HEK293 (cell line): ENCODE measurements around the gene GTF3C1.

ENCODE experiments used
- CTCF ChIA-PET: fragments of 350-600 bp; formaldehyde crosslinking; extraction: SDS; loops from one replicate; lab custom pipeline; 2021; ENCODE audit warnings: antibody characterized with exemption; lab: Yijun Ruan, JAX
- POLR2A ChIA-PET: fragments of 300-600 bp; formaldehyde crosslinking; extraction: SDS; loops from one replicate; lab custom pipeline; 2020; ENCODE audit warnings: antibody characterized with exemption, inconsistent platforms; lab: Yijun Ruan, JAX
- H3K27ac ChIP-seq: fragments of 200-500 bp; sonication (Bioruptor generic); 2 replicates; pipeline ENCODE4 v1.5.1; 2014; ENCODE audit warnings: low read depth, low read length, control low read depth, inconsistent platforms; ENCODE audit errors: extremely low read depth
- H3K36me3 ChIP-seq, 2 experiments: fragments of 200-500 bp in 1 of 2; sonication (Bioruptor generic) in 1 of 2; 1 replicate in 1 of 2; 2 replicates in 1 of 2; pipeline ENCODE4 v1.5.1; 2014 to 2017; ENCODE audit warnings: inconsistent platforms in 2 of 2, low read length in 2 of 2; ENCODE audit not compliant: control insufficient read depth in 2 of 2, insufficient read depth in 1 of 2
- H3K4me1 ChIP-seq: fragments of 200-500 bp; sonication (Bioruptor generic); 2 replicates; pipeline ENCODE4 v1.5.1; 2014; ENCODE audit warnings: mild to moderate bottlenecking, low read length, inconsistent platforms; ENCODE audit not compliant: control insufficient read depth, insufficient read depth
- H3K4me3 ChIP-seq: 2 replicates; pipeline ENCODE4 v1.5.1; 2011; ENCODE audit warnings: low read depth, mild to moderate bottlenecking, control low read depth, low read length, moderate library complexity
- H3K9me3 ChIP-seq: fragments of 200-500 bp; sonication (Bioruptor generic); 2 replicates; pipeline ENCODE4 v1.5.1; 2014; ENCODE audit warnings: low read depth, low read length, inconsistent platforms; ENCODE audit not compliant: control insufficient read depth, insufficient read depth
- BCL11B ChIP-seq: fragments of 450-650 bp; formaldehyde crosslinking; IDR thresholded peaks from 2 replicates; pipeline ENCODE4 v1.5.1; 2016; ENCODE audit warnings: low read depth, missing biosample characterization, missing genetic modification characterization
- GLIS2 ChIP-seq: fragments of 450-650 bp; formaldehyde crosslinking; IDR thresholded peaks from 2 replicates; pipeline ENCODE4 v1.5.1; 2016; ENCODE audit warnings: missing biosample characterization, missing genetic modification characterization
- ZIC2 ChIP-seq: fragments of 450-650 bp; formaldehyde crosslinking; IDR thresholded peaks from 2 replicates; pipeline ENCODE4 v1.5.1; 2016; ENCODE audit warnings: missing biosample characterization, missing genetic modification characterization
- ZNF112 ChIP-seq: fragments of 450-650 bp; formaldehyde crosslinking; IDR thresholded peaks from 2 replicates; pipeline ENCODE4 v1.5.0; 2017; ENCODE audit warnings: missing biosample characterization, missing genetic modification characterization
- ZNF138 ChIP-seq: fragments of 450-650 bp; formaldehyde crosslinking; IDR thresholded peaks from 2 replicates; pipeline ENCODE4 v1.5.1; 2016; ENCODE audit warnings: missing biosample characterization, missing genetic modification characterization, borderline replicate concordance
- ZNF16 ChIP-seq: fragments of 450-650 bp; formaldehyde crosslinking; IDR thresholded peaks from 2 replicates; pipeline ENCODE4 v1.5.1; 2016; ENCODE audit warnings: low read depth, missing biosample characterization, missing genetic modification characterization
- ZNF174 ChIP-seq: fragments of 450-650 bp; formaldehyde crosslinking; IDR thresholded peaks from 2 replicates; pipeline ENCODE4 v1.5.0; 2017; ENCODE audit warnings: missing biosample characterization, mild to moderate bottlenecking, missing genetic modification characterization
- ZNF423 ChIP-seq: fragments of 450-650 bp; formaldehyde crosslinking; IDR thresholded peaks from 2 replicates; pipeline ENCODE4 v1.5.1; 2016; ENCODE audit warnings: missing biosample characterization, missing genetic modification characterization
- ZNF561 ChIP-seq: fragments of 450-650 bp; IDR thresholded peaks from 2 replicates; pipeline ENCODE4 v1.5.1; 2018; ENCODE audit warnings: missing biosample characterization, missing genetic modification characterization, borderline replicate concordance
- TF ChIP-seq, protein P1 (sequence below): fragments of 450-650 bp; formaldehyde crosslinking; optimal IDR thresholded peaks from 2 replicates; pipeline ENCODE3; 2016; ENCODE audit warnings: missing biosample characterization, mild to moderate bottlenecking, missing genetic modification characterization
- TF ChIP-seq, protein P2 (sequence below): fragments of 450-650 bp; formaldehyde crosslinking; IDR thresholded peaks from 2 replicates; pipeline ENCODE4 v1.5.1; 2016; ENCODE audit warnings: missing biosample characterization, missing genetic modification characterization
- TF ChIP-seq, protein P3 (sequence below): fragments of 450-650 bp; formaldehyde crosslinking; IDR thresholded peaks from 2 replicates; pipeline ENCODE4 v1.5.0; 2017; ENCODE audit warnings: missing biosample characterization, missing genetic modification characterization, borderline replicate concordance
- TF ChIP-seq, protein P4 (sequence below): fragments of 450-650 bp; formaldehyde crosslinking; IDR thresholded peaks from 2 replicates; pipeline ENCODE4 v1.5.1; 2016; ENCODE audit warnings: missing biosample characterization, missing genetic modification characterization
- TF ChIP-seq, protein P5 (sequence below): fragments of 450-650 bp; formaldehyde crosslinking; IDR thresholded peaks from 2 replicates; pipeline ENCODE4 v1.5.1; 2016; ENCODE audit warnings: missing biosample characterization, missing genetic modification characterization, low read depth
- TF ChIP-seq, protein P6 (sequence below): sonication (generic); formaldehyde crosslinking; IDR thresholded peaks from 2 replicates; pipeline ENCODE4 v1.8.1; 2022; ENCODE audit warnings: mild to moderate bottlenecking, moderate library complexity, missing genetic modification reagents

Gene GTF3C1

DNA sequence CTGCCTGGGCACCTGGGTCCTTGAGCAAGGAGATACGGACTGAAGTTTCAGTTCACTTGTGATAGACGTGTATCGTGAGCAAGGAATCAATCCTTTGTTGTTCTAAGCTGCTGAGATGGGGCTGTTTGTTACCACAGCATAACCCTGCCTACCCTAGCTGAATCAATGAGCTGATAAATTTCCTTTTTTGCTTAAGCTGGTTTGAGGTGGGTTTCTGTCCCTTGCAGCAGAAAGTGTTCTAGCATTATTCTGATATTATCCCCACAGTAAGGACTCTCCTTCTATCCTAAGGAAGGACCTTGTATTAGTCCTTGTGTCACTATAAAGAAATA lies 96.3 kb downstream of the GTF3C1 start:
- CTCF ChIA-PET, result interaction anchor here (1.4 kb wide), 1 partner anchor 298 kb away, joined by 3 read pairs; no protein-coding TSS in a partner anchor
- no peak overlapping the region for H3K4me3 ChIP-seq
- TF ChIP-seq, protein P1, sequence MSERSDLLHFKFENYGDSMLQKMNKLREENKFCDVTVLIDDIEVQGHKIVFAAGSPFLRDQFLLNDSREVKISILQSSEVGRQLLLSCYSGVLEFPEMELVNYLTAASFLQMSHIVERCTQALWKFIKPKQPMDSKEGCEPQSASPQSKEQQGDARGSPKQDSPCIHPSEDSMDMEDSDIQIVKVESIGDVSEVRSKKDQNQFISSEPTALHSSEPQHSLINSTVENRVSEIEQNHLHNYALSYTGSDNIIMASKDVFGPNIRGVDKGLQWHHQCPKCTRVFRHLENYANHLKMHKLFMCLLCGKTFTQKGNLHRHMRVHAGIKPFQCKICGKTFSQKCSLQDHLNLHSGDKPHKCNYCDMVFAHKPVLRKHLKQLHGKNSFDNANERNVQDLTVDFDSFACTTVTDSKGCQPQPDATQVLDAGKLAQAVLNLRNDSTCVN (tag by site-specific recombination), result no peak
- no peak for TF ChIP-seq BCL11B
- TF ChIP-seq ZNF112 (tag by site-specific recombination), result no peak
- TF ChIP-seq, protein P2, sequence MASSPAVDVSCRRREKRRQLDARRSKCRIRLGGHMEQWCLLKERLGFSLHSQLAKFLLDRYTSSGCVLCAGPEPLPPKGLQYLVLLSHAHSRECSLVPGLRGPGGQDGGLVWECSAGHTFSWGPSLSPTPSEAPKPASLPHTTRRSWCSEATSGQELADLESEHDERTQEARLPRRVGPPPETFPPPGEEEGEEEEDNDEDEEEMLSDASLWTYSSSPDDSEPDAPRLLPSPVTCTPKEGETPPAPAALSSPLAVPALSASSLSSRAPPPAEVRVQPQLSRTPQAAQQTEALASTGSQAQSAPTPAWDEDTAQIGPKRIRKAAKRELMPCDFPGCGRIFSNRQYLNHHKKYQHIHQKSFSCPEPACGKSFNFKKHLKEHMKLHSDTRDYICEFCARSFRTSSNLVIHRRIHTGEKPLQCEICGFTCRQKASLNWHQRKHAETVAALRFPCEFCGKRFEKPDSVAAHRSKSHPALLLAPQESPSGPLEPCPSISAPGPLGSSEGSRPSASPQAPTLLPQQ (tag by site-specific recombination), result no peak
- no peak for TF ChIP-seq ZNF561 (tag by site-specific recombination)
- TF ChIP-seq ZNF16 (tag by site-specific recombination), result no peak
- TF ChIP-seq, protein P3, sequence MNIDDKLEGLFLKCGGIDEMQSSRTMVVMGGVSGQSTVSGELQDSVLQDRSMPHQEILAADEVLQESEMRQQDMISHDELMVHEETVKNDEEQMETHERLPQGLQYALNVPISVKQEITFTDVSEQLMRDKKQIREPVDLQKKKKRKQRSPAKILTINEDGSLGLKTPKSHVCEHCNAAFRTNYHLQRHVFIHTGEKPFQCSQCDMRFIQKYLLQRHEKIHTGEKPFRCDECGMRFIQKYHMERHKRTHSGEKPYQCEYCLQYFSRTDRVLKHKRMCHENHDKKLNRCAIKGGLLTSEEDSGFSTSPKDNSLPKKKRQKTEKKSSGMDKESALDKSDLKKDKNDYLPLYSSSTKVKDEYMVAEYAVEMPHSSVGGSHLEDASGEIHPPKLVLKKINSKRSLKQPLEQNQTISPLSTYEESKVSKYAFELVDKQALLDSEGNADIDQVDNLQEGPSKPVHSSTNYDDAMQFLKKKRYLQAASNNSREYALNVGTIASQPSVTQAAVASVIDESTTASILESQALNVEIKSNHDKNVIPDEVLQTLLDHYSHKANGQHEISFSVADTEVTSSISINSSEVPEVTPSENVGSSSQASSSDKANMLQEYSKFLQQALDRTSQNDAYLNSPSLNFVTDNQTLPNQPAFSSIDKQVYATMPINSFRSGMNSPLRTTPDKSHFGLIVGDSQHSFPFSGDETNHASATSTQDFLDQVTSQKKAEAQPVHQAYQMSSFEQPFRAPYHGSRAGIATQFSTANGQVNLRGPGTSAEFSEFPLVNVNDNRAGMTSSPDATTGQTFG (tag by site-specific recombination), result no peak
- TF ChIP-seq ZNF138 (tag by site-specific recombination), result no peak
- TF ChIP-seq, protein P4, sequence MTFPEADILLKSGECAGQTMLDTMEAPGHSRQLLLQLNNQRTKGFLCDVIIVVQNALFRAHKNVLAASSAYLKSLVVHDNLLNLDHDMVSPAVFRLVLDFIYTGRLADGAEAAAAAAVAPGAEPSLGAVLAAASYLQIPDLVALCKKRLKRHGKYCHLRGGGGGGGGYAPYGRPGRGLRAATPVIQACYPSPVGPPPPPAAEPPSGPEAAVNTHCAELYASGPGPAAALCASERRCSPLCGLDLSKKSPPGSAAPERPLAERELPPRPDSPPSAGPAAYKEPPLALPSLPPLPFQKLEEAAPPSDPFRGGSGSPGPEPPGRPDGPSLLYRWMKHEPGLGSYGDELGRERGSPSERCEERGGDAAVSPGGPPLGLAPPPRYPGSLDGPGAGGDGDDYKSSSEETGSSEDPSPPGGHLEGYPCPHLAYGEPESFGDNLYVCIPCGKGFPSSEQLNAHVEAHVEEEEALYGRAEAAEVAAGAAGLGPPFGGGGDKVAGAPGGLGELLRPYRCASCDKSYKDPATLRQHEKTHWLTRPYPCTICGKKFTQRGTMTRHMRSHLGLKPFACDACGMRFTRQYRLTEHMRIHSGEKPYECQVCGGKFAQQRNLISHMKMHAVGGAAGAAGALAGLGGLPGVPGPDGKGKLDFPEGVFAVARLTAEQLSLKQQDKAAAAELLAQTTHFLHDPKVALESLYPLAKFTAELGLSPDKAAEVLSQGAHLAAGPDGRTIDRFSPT (tag by site-specific recombination), result no peak
- TF ChIP-seq ZIC2 (tag by site-specific recombination), result no peak
- no peak for TF ChIP-seq ZNF174
- no peak for TF ChIP-seq ZNF423 (tag by site-specific recombination)
- TF ChIP-seq, protein P5, sequence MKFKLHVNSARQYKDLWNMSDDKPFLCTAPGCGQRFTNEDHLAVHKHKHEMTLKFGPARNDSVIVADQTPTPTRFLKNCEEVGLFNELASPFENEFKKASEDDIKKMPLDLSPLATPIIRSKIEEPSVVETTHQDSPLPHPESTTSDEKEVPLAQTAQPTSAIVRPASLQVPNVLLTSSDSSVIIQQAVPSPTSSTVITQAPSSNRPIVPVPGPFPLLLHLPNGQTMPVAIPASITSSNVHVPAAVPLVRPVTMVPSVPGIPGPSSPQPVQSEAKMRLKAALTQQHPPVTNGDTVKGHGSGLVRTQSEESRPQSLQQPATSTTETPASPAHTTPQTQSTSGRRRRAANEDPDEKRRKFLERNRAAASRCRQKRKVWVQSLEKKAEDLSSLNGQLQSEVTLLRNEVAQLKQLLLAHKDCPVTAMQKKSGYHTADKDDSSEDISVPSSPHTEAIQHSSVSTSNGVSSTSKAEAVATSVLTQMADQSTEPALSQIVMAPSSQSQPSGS (tag by site-specific recombination), result no peak
- TF ChIP-seq GLIS2 (tag by site-specific recombination), result no peak
- TF ChIP-seq, protein P6, sequence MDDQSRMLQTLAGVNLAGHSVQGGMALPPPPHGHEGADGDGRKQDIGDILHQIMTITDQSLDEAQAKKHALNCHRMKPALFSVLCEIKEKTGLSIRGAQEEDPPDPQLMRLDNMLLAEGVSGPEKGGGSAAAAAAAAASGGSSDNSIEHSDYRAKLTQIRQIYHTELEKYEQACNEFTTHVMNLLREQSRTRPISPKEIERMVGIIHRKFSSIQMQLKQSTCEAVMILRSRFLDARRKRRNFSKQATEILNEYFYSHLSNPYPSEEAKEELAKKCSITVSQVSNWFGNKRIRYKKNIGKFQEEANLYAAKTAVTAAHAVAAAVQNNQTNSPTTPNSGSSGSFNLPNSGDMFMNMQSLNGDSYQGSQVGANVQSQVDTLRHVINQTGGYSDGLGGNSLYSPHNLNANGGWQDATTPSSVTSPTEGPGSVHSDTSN (CRISPR knock-in tag), result no peak
- no peaks in the 10 kb centered on the region for H3K9me3 ChIP-seq
- POLR2A ChIA-PET, result no interaction called here
- no peaks in the 10 kb centered on the region for H3K36me3 ChIP-seq
- H3K27ac ChIP-seq, result no peak overlapping the region
- no peaks in the 10 kb centered on the region for H3K4me1 ChIP-seq
